ENCODE results near the gene GSTT2. TPM values are rescaled to one million over a fixed set of nuclear protein-coding genes. Genes with fewer than 3 reads are reported as not detected.
"Not testable (repeated sequence)": the region's sequence is repeated elsewhere in the genome, so short reads cannot be mapped to it uniquely, and the experiment has no call there.

The GSTT2 gene
- total and polyA plus RNA-seq, 9 donors = 0.18 to 2.0 (median 0.82) TPM; not detected in 1

DNA sequence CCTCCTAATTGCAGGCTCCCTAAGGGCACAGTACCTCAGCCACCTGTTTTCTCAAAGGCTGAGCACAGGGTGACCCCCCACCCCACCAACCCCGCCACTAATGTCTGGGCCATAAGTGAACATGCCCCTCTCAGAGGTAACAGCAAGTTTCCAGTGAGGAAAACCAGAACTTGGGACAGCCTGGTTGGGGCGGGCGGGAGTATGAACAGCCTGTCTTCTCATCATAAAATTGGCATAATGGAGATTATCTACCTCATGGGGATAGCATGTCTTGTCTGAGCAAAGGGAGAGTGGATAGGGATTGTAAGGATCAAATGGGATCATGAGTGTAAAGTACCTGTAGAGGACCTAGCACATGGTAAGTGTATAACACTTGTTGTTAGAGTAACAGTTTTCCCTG lies 8.0 kb upstream of the GSTT2 start:
- not testable (repeated sequence) for H3K9me3 ChIP-seq (replicated peaks; ENCODE audit: control insufficient read depth, low read depth, low read length); H3K27ac ChIP-seq (ENCODE audit: low read length); H3K27me3 ChIP-seq (ENCODE audit: control insufficient read depth, insufficient read depth, low read length); DNase-seq; H3K4me3 ChIP-seq (ENCODE audit: low read length); H3K4me1 ChIP-seq (ENCODE audit: control insufficient read depth, insufficient read depth, low read length)
- peaks cover 30% of the 10 kb centered on the region for H3K36me3 ChIP-seq (ENCODE audit: control insufficient read depth, insufficient read depth, low read length)
- no CpG with 5 or more reads among the region's 3 CpGs for WGBS (ENCODE audit: insufficient coverage)

GRCh38 chr22:23974345-23974744 lies 5.6 kb upstream of the GSTT2 start, which contains the start of gene DDT:
DDT (minus strand) TSS chr22:23974441; CDS start chr22:23974414, 27 bp downstream.
- H3K36me3 ChIP-seq (ENCODE audit: control insufficient read depth, insufficient read depth, low read length) = peaks cover 26% of the 10 kb centered on the region
- H3K27me3 ChIP-seq (ENCODE audit: control insufficient read depth, insufficient read depth, low read length); H3K9me3 ChIP-seq (replicated peaks; ENCODE audit: control insufficient read depth, low read depth, low read length); H3K27ac ChIP-seq (ENCODE audit: low read length); DNase-seq; H3K4me1 ChIP-seq (ENCODE audit: control insufficient read depth, insufficient read depth, low read length); H3K4me3 ChIP-seq (ENCODE audit: low read length): not testable (repeated sequence)
- no CpG with 5 or more reads among the region's 29 CpGs for WGBS (ENCODE audit: insufficient coverage)

DNA sequence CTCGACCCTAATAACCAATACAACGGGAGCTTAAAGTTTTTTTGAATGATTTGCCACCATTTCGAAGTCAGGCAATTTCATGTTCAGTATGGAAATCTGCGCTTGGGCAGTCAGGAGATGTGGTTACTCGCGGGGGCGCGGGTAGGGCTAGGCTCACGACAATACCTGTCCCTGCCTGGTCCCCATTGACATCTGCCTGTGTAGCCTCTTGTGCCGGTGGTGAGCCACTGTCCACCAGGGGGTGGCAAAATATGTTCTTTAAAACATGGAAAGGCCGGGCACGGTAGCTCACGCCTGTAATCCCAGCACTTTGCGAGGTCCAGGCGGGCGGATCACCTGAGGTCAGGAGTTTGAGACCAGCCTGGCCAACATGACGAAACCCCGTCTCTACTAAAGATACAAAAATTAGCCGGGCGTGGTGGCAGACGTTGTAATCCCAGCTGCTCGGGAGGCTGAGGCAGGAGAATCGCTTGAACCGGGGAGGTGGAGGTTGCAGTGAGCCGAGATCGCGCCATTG lies 5.0 kb upstream of the GSTT2 start:
- H3K4me3 ChIP-seq (ENCODE audit: low read length); DNase-seq; H3K27ac ChIP-seq (ENCODE audit: low read length); H3K9me3 ChIP-seq (replicated peaks; ENCODE audit: control insufficient read depth, low read depth, low read length); H3K27me3 ChIP-seq (ENCODE audit: control insufficient read depth, insufficient read depth, low read length); H3K4me1 ChIP-seq (ENCODE audit: control insufficient read depth, insufficient read depth, low read length): not testable (repeated sequence)
- no CpG with 5 or more reads among the region's 27 CpGs for WGBS (ENCODE audit: insufficient coverage)
- peaks cover 21% of the 10 kb centered on the region for H3K36me3 ChIP-seq (ENCODE audit: control insufficient read depth, insufficient read depth, low read length)

GRCh38 chr22:23977304-23977703 lies 2.6 kb upstream of the GSTT2 start:
- DNase-seq; H3K9me3 ChIP-seq (replicated peaks; ENCODE audit: control insufficient read depth, low read depth, low read length); H3K27me3 ChIP-seq (ENCODE audit: control insufficient read depth, insufficient read depth, low read length); H3K4me1 ChIP-seq (ENCODE audit: control insufficient read depth, insufficient read depth, low read length); H3K36me3 ChIP-seq (ENCODE audit: control insufficient read depth, insufficient read depth, low read length); H3K4me3 ChIP-seq (ENCODE audit: low read length); H3K27ac ChIP-seq (ENCODE audit: low read length): not testable (repeated sequence)
- WGBS (ENCODE audit: insufficient coverage) = no CpG with 5 or more reads among the region's 12 CpGs

DNA sequence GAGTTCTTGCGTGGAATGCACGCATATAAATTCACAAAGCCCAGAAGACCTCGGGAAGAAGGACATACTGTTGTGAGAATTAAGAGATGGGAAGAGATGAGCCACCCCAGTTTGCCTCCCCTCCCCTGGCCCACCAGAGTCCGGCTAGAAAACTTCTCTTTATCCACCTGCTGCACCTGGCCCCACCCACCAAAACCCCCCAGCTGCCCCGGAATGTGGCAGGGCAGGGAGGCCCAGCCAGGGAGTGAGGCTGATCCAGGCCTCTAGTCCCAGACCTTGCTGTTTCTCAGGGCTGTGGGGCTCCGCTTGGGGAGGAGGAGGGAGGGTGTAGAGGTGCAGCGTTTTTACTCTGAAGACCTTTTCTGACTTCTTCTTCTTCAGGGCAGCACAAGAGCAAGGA lies 633 bp downstream of the GSTT2 start:
- H3K27me3 ChIP-seq (ENCODE audit: control insufficient read depth, insufficient read depth, low read length); DNase-seq; H3K36me3 ChIP-seq (ENCODE audit: control insufficient read depth, insufficient read depth, low read length); H3K27ac ChIP-seq (ENCODE audit: low read length); H3K9me3 ChIP-seq (replicated peaks; ENCODE audit: control insufficient read depth, low read depth, low read length); H3K4me1 ChIP-seq (ENCODE audit: control insufficient read depth, insufficient read depth, low read length); H3K4me3 ChIP-seq (ENCODE audit: low read length): not testable (repeated sequence)
- no CpG with 5 or more reads among the region's 7 CpGs for WGBS (ENCODE audit: insufficient coverage)

- Histone ChIP-seq H3K36me3 (ENCODE audit: control insufficient read depth, insufficient read depth, low read length) (no peaks in the 10 kb centered on the region), H3K27ac (ENCODE audit: low read length) (no peak overlapping the region), H3K4me3 (ENCODE audit: low read length) (no peak overlapping the region), H3K4me1 (ENCODE audit: control insufficient read depth, insufficient read depth, low read length) (no peaks in the 10 kb centered on the region), H3K9me3 (replicated peaks; ENCODE audit: control insufficient read depth, low read depth, low read length) (no peaks in the 10 kb centered on the region), H3K27me3 (ENCODE audit: control insufficient read depth, insufficient read depth, low read length) (no peaks in the 10 kb centered on the region)
- DNase-seq = no peak
- no CpG with 5 or more reads among the region's 6 CpGs for WGBS (ENCODE audit: insufficient coverage)
These were observed 4.5 kb downstream of the GSTT2 start for GRCh38 chr22:23984430-23984829.

DNA sequence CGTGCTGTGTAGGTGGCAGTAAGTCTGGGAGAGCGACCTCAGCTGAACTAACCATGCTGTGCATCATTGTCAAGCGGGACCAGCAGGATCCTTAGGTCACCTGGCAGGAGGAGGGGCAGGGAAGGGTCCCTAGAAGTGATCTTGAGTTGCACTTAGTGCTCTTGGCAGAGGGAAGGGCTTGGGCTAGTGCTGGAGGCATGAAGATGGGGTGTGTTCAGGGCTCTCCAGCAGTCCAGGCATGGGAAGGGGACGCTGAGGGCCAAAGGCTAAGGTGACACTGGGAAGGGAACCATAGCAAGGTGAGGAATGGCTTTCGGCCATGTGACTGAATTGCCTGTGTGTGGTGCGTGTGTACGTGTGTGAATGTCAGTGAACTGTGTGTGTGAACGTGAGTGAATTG lies 6.2 kb downstream of the GSTT2 start:
- H3K27me3 ChIP-seq (ENCODE audit: control insufficient read depth, insufficient read depth, low read length); DNase-seq; H3K4me1 ChIP-seq (ENCODE audit: control insufficient read depth, insufficient read depth, low read length); H3K27ac ChIP-seq (ENCODE audit: low read length); H3K4me3 ChIP-seq (ENCODE audit: low read length); H3K36me3 ChIP-seq (ENCODE audit: control insufficient read depth, insufficient read depth, low read length); H3K9me3 ChIP-seq (replicated peaks; ENCODE audit: control insufficient read depth, low read depth, low read length): not testable (repeated sequence)
- 73% methylated on average over 5 of the region's 8 CpGs for WGBS (ENCODE audit: insufficient coverage)

- not testable (repeated sequence) for H3K9me3 ChIP-seq (replicated peaks; ENCODE audit: control insufficient read depth, low read depth, low read length); DNase-seq; H3K36me3 ChIP-seq (ENCODE audit: control insufficient read depth, insufficient read depth, low read length); H3K27ac ChIP-seq (ENCODE audit: low read length); H3K4me1 ChIP-seq (ENCODE audit: control insufficient read depth, insufficient read depth, low read length); H3K27me3 ChIP-seq (ENCODE audit: control insufficient read depth, insufficient read depth, low read length); H3K4me3 ChIP-seq (ENCODE audit: low read length)
- WGBS (ENCODE audit: insufficient coverage) = no CpG with 5 or more reads among the region's 4 CpGs
These were observed 6.7 kb downstream of the GSTT2 start for GRCh38 chr22:23986538-23987178.

GRCh38 chr22:23989583-23990244 lies 9.8 kb downstream of the GSTT2 start:
- not testable (repeated sequence) for H3K36me3 ChIP-seq (ENCODE audit: control insufficient read depth, insufficient read depth, low read length); DNase-seq; H3K27me3 ChIP-seq (ENCODE audit: control insufficient read depth, insufficient read depth, low read length); H3K4me3 ChIP-seq (ENCODE audit: low read length); H3K4me1 ChIP-seq (ENCODE audit: control insufficient read depth, insufficient read depth, low read length); H3K27ac ChIP-seq (ENCODE audit: low read length); H3K9me3 ChIP-seq (replicated peaks; ENCODE audit: control insufficient read depth, low read depth, low read length)
- 60% methylated on average over 1 of the region's 3 CpGs for WGBS (ENCODE audit: insufficient coverage)

- not testable (repeated sequence) for H3K4me3 ChIP-seq (ENCODE audit: low read length); H3K4me1 ChIP-seq (ENCODE audit: control insufficient read depth, insufficient read depth, low read length); H3K27ac ChIP-seq (ENCODE audit: low read length); H3K27me3 ChIP-seq (ENCODE audit: control insufficient read depth, insufficient read depth, low read length); H3K9me3 ChIP-seq (replicated peaks; ENCODE audit: control insufficient read depth, low read depth, low read length); H3K36me3 ChIP-seq (ENCODE audit: control insufficient read depth, insufficient read depth, low read length); DNase-seq
- no CpG with 5 or more reads among the region's 2 CpGs for WGBS (ENCODE audit: insufficient coverage)
These were observed 13.1 kb downstream of the GSTT2 start for GRCh38 chr22:23993080-23993479.
